Calu3 (cell line): ENCODE measurements around the gene GNA12. TPM values are rescaled to one million over a fixed set of nuclear protein-coding genes. Genes with fewer than 3 reads are reported as not detected.

ENCODE experiments used
- BruUV-seq: library from RNA; stranded (reverse); fragments of 400-500 nt; replicated peaks from 2 replicates; lab custom pipeline; 2021; lab: Mats Ljungman, UMichigan
- CTCF ChIA-PET: fragments of 300-600 bp; sonication (Branson Sonifier 250); formaldehyde crosslinking; loops from one replicate; lab custom pipeline; 2022; ENCODE audit warnings: antibody characterized with exemption; lab: Charles Lee
- DNase-seq: peaks from one replicate; pipeline ENCODE4 v3.0.0; 2022
- H3K27ac Mint-ChIP-seq: one replicate; pipeline ENCODE4 v1.8.0; 2022; ENCODE audit warnings: mixed read lengths; ENCODE audit not compliant: unreplicated experiment
- H3K27me3 Mint-ChIP-seq: one replicate; pipeline ENCODE4 v1.8.0; 2022; ENCODE audit warnings: mixed read lengths; ENCODE audit not compliant: unreplicated experiment
- H3K36me3 Mint-ChIP-seq: one replicate; pipeline ENCODE4 v1.8.0; 2022; ENCODE audit warnings: mild to moderate bottlenecking, moderate library complexity, mixed read lengths; ENCODE audit not compliant: insufficient read depth, unreplicated experiment
- H3K4me1 Mint-ChIP-seq: one replicate; pipeline ENCODE4 v1.8.0; 2022; ENCODE audit warnings: mild to moderate bottlenecking, low read depth, mixed read lengths; ENCODE audit not compliant: unreplicated experiment
- H3K4me3 Mint-ChIP-seq: one replicate; pipeline ENCODE4 v1.8.0; 2022; ENCODE audit warnings: mild to moderate bottlenecking, low read depth, moderate library complexity, mixed read lengths; ENCODE audit not compliant: unreplicated experiment
- H3K9me3 Mint-ChIP-seq: one replicate; pipeline ENCODE4 v1.8.0; 2022; ENCODE audit warnings: low read depth, mixed read lengths; ENCODE audit not compliant: unreplicated experiment
- intact Hi-C: fragments of 100-400 bp; cut with micrococcal nuclease; formaldehyde crosslinking; loops from one replicate; pipeline ENCODE4 v1.10.0; 2022; ENCODE audit not compliant: unreplicated experiment
- total RNA-seq: library from RNA; stranded (reverse); gene quantifications from 2 replicates; pipeline ENCODE4 v1.2.3, GENCODE V29; 2022
- TF ChIP-seq, protein P1 (sequence below): fragments of 200-600 bp; IDR thresholded peaks from one replicate; pipeline ENCODE4 v1.8.0; 2022; ENCODE audit warnings: antibody characterized with exemption; ENCODE audit not compliant: unreplicated experiment

Gene GNA12
- total RNA-seq, 1 experiment from 2014 or later = 78.3 TPM

DNA sequence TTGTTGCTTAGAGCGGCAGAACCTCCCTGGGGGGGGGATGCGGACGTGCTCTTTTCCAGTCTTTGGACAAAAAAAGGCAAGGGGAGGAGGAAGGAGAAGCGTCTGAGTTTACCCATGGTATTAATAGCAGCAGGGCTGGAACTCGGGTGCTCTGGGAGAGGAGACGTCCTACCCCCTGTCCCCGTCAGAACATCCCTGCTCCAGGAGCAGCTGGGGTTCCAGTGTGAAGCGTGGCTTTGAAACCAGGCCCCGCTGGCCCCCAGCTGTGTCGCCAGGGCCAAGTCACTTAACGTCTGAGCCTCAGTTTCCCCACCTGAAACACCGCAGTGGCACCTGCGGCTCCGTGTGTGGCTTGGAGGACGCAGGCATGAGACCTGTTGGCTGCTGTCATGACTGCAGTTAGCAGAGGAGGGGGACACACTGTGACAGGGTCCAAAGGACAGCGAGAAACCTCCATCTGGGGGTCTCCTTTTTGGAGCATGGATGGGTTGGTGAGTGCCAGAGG lies 154.7 kb downstream of the GNA12 start:
- CTCF ChIA-PET = interaction anchor here (0.6 to 2.7 kb wide), 6 partner anchors 9 to 238 kb away, joined by 3 to 9 read pairs (median 4); no protein-coding TSS in a partner anchor
- Mint-ChIP-seq H3K27ac (no peak overlapping the region), H3K27me3 (peaks cover 61% of the 10 kb centered on the region), H3K4me3 (peak overlapping the region; percentile 33), H3K4me1 (peaks cover 34% of the 10 kb centered on the region), H3K9me3 (no peaks in the 10 kb centered on the region), H3K36me3 (no peaks in the 10 kb centered on the region)
- DNase-seq = no peak
- no TSS peak for BruUV-seq
- intact Hi-C loops = loop anchor here (10.0 kb wide), 1 partner anchor 125 kb away; no protein-coding TSS in a partner anchor
- TF ChIP-seq, protein P1, sequence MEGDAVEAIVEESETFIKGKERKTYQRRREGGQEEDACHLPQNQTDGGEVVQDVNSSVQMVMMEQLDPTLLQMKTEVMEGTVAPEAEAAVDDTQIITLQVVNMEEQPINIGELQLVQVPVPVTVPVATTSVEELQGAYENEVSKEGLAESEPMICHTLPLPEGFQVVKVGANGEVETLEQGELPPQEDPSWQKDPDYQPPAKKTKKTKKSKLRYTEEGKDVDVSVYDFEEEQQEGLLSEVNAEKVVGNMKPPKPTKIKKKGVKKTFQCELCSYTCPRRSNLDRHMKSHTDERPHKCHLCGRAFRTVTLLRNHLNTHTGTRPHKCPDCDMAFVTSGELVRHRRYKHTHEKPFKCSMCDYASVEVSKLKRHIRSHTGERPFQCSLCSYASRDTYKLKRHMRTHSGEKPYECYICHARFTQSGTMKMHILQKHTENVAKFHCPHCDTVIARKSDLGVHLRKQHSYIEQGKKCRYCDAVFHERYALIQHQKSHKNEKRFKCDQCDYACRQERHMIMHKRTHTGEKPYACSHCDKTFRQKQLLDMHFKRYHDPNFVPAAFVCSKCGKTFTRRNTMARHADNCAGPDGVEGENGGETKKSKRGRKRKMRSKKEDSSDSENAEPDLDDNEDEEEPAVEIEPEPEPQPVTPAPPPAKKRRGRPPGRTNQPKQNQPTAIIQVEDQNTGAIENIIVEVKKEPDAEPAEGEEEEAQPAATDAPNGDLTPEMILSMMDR = no peak

DNA sequence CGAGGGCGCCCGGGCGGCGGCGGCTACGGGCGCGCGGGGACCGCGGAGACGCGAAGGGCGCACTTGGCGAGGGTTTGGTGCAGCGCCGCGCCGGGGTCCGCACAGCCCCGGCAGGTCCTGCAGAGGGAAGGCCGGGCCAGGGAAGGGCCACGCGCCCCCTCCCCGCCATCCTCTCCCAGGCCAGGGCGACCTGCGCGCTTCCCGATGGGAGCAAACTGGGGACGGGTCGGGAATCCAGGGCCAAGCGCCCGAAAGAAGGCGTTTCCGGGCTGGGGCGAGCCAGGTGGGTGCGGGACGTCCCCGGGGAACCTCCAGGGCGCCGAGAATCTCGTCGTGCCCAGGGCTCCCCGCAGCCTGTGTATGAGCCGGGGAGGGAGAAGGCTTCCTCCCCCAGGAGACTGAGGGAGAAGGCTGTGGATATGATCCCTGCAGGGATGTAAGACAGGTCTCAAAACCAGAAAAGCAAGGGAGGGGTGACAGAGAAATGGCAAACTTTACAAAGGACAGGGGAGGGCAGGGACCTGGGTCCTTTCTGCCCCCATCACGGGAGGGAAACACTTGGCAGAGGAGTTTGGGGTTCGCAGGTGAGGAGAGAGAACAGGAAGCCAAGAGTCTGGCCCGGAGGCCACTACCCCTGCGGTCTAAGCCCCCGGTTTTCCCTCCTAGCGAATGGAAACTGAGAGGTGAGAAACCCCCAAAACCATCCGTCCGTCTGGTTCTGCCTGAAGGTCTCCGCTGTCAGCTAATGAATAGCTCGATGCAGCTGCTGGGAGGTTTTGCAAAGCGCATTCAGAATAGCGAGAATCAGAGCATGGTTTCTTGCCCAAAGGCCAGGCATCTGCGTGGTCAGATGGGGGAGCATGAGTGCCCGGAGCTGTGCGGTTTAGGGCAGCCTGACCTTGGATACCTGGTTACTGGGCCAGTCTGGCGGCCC lies 155.4 kb downstream of the GNA12 start:
- Mint-ChIP-seq H3K4me1 (peaks cover 34% of the 10 kb centered on the region), H3K4me3 (peak overlapping the region; percentile 33), H3K27me3 (peaks cover 63% of the 10 kb centered on the region), H3K9me3 (no peaks in the 10 kb centered on the region), H3K36me3 (no peaks in the 10 kb centered on the region), H3K27ac (no peak overlapping the region)
- intact Hi-C loops = loop anchor here (10.0 kb wide), 1 partner anchor 124 kb away; no protein-coding TSS in a partner anchor
- CTCF ChIA-PET = interaction anchor here (0.6 to 2.7 kb wide), 5 partner anchors 8 to 238 kb away, joined by 3 to 9 read pairs (median 4); no protein-coding TSS in a partner anchor
- TF ChIP-seq, protein P1 = no peak
- DNase-seq = no peak
- BruUV-seq = no TSS peak

DNA sequence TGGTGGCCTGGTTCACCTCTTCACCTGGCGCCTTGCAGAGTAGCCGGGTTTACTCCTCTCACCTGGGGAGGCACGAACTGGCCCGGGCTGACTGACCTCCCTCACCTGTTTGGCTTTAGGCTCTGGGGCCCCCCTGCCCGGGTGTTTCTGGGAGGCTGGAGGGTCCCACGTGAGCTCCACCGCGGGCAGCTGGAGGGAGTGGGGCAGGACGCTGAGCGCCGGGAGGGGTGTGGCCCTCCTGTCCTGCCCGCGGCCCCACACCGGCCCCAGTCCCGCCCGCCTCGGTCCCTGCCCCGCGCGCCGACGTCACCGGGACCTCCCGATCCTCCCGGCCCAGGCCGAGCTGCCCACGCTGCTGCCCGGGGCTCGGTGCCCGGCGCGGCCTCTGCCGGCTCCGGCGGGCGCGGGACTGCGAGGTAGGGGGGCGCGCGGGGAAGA lies 156.2 kb downstream of the GNA12 start, which contains the start of gene AMZ1:
AMZ1 (plus strand) TSS at position 322 of the 438 bp plus-strand sequence. CDS start 12,250 bp downstream, outside the sequence.
- Mint-ChIP-seq H3K4me3 (peak within 1 kb of the TSS; percentile 33), H3K4me1 (peaks cover 34% of the 10 kb centered on the region), H3K27ac (no peak within 1 kb of the TSS), H3K9me3 (no peaks in the 10 kb centered on the region), H3K36me3 (no peaks in the 10 kb centered on the region), H3K27me3 (peaks cover 71% of the 10 kb centered on the region)
- intact Hi-C loops = loop anchor here (10.0 kb wide), 1 partner anchor 123 kb away; no protein-coding TSS in a partner anchor
- BruUV-seq = no TSS peak
- TF ChIP-seq, protein P1 = no peak
- CTCF ChIA-PET = interaction anchor here (0.6 to 1.0 kb wide), 4 partner anchors 22 to 180 kb away, joined by 3 to 4 read pairs (median 4); no protein-coding TSS in a partner anchor
- peak; percentile 48 for DNase-seq

DNA sequence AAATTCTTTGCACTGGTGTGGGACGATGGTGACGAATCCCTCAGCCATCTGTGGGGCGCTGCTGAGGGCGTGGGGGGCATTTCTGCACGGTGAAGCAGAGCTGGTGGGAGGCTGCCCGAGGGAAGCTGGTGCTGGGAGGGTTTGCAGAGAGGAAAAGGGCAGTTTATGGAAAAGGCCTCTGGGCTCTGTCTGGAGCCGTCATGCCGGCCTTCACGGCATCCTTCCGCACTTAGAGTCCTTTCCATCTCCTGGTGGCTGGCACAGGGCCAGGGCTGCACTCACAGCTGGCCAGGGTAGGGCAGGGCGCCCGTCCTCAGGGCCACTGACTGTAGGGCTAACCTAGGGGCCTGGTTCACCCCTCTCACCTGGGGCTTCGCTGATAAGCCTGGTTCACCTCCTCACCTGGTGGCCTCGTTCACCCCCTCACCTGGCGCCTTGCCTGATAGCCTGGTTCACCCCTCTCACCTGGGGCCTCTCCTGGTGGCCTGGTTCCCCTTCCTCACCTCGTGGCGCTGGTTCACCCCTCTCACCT lies 156.7 kb downstream of the GNA12 start:
- CTCF ChIA-PET = interaction anchor here (0.6 to 1.0 kb wide), 3 partner anchors 23 to 180 kb away, joined by 3 to 4 read pairs (median 4); no protein-coding TSS in a partner anchor
- peaks cover 76% of the 10 kb centered on the region for H3K27me3 Mint-ChIP-seq

More for the DNA sequence above, 156.7 kb downstream of the GNA12 start:
- TF ChIP-seq, protein P1 = no peak
- no peaks in the 10 kb centered on the region for H3K36me3 Mint-ChIP-seq
- peaks cover 34% of the 10 kb centered on the region for H3K4me1 Mint-ChIP-seq
- intact Hi-C loops = loop anchor here (10.0 kb wide), 1 partner anchor 123 kb away; no protein-coding TSS in a partner anchor
- DNase-seq = peak; percentile 48
- BruUV-seq = no TSS peak
- peak overlapping the region; percentile 32 for H3K4me3 Mint-ChIP-seq
- no peaks in the 10 kb centered on the region for H3K9me3 Mint-ChIP-seq
- no peak overlapping the region for H3K27ac Mint-ChIP-seq
